ENCODE results near the gene SPAG16. TPM values are rescaled to one million over a fixed set of nuclear protein-coding genes. Genes with fewer than 3 reads are reported as not detected.

The SPAG16 gene
- total and polyA plus RNA-seq, 2 donors, result 32.0 to 45.0 TPM

- Histone ChIP-seq H3K9me3 (ENCODE audit: control insufficient read depth in 2 of 2, insufficient read depth in 1 of 2, low read length in 1 of 2) (no peaks in the 10 kb centered on the region), H3K27ac (ENCODE audit: low read depth in 1 of 2, low read length in 1 of 2) (no peak overlapping the region), H3K36me3 (ENCODE audit: control insufficient read depth in 2 of 2, insufficient read depth in 2 of 2, low read length in 1 of 2) (no peaks in the 10 kb centered on the region), H3K4me1 (ENCODE audit: control insufficient read depth in 2 of 2, insufficient read depth in 2 of 2, low read length in 2 of 2) (no peaks in the 10 kb centered on the region), H3K4me3 (ENCODE audit: low read length in 2 of 2) (no peak overlapping the region), H3K27me3 (ENCODE audit: control insufficient read depth in 2 of 2, insufficient read depth in 1 of 2, low read length in 1 of 2) (no peaks in the 10 kb centered on the region)
- no peak for DNase-seq (ENCODE audit: low read depth in 6 of 9, low spot score in 9 of 9)
- 90% methylated on average over 7 of the region's 7 CpGs for WGBS
Measured at GRCh38 chr2:213862407-213863076, 578.3 kb downstream of the SPAG16 start.

GRCh38 chr2:213863541-213863940 lies 579.3 kb downstream of the SPAG16 start:
- 86% methylated on average over 3 of the region's 3 CpGs for WGBS
- Histone ChIP-seq H3K36me3 (ENCODE audit: control insufficient read depth in 2 of 2, insufficient read depth in 2 of 2, low read length in 1 of 2) (no peaks in the 10 kb centered on the region), H3K4me1 (ENCODE audit: control insufficient read depth in 2 of 2, insufficient read depth in 2 of 2, low read length in 2 of 2) (no peaks in the 10 kb centered on the region), H3K9me3 (ENCODE audit: control insufficient read depth in 2 of 2, insufficient read depth in 1 of 2, low read length in 1 of 2) (no peaks in the 10 kb centered on the region), H3K27me3 (ENCODE audit: control insufficient read depth in 2 of 2, insufficient read depth in 1 of 2, low read length in 1 of 2) (no peaks in the 10 kb centered on the region), H3K27ac (ENCODE audit: low read depth in 1 of 2, low read length in 1 of 2) (no peak overlapping the region), H3K4me3 (ENCODE audit: low read length in 2 of 2) (no peak overlapping the region)
- no peak for DNase-seq (ENCODE audit: low read depth in 6 of 9, low spot score in 9 of 9)

- Histone ChIP-seq H3K36me3 (ENCODE audit: control insufficient read depth in 2 of 2, insufficient read depth in 2 of 2, low read length in 1 of 2) (no peaks in the 10 kb centered on the region), H3K27ac (ENCODE audit: low read depth in 1 of 2, low read length in 1 of 2) (no peak overlapping the region), H3K4me1 (ENCODE audit: control insufficient read depth in 2 of 2, insufficient read depth in 2 of 2, low read length in 2 of 2) (no peaks in the 10 kb centered on the region), H3K4me3 (ENCODE audit: low read length in 2 of 2) (no peak overlapping the region), H3K27me3 (ENCODE audit: control insufficient read depth in 2 of 2, insufficient read depth in 1 of 2, low read length in 1 of 2) (no peaks in the 10 kb centered on the region), H3K9me3 (ENCODE audit: control insufficient read depth in 2 of 2, insufficient read depth in 1 of 2, low read length in 1 of 2) (no peaks in the 10 kb centered on the region)
- DNase-seq (ENCODE audit: low read depth in 6 of 9, low spot score in 9 of 9), result no peak
- 61% methylated on average over 1 of the region's 1 CpG for WGBS
Measured at GRCh38 chr2:213868526-213868925, 584.3 kb downstream of the SPAG16 start.

- no peak for DNase-seq (ENCODE audit: low read depth in 6 of 9, low spot score in 9 of 9)
- H3K4me1 ChIP-seq (ENCODE audit: control insufficient read depth in 2 of 2, insufficient read depth in 2 of 2, low read length in 2 of 2), result no peaks in the 10 kb centered on the region
- no peak overlapping the region for H3K27ac ChIP-seq (ENCODE audit: low read depth in 1 of 2, low read length in 1 of 2)
- no peak overlapping the region for H3K4me3 ChIP-seq (ENCODE audit: low read length in 2 of 2)
- H3K9me3 ChIP-seq (ENCODE audit: control insufficient read depth in 2 of 2, insufficient read depth in 1 of 2, low read length in 1 of 2), result no peaks in the 10 kb centered on the region
- no peaks in the 10 kb centered on the region for H3K36me3 ChIP-seq (ENCODE audit: control insufficient read depth in 2 of 2, insufficient read depth in 2 of 2, low read length in 1 of 2)
- 82% methylated on average over 3 of the region's 3 CpGs for WGBS
- no peaks in the 10 kb centered on the region for H3K27me3 ChIP-seq (ENCODE audit: control insufficient read depth in 2 of 2, insufficient read depth in 1 of 2, low read length in 1 of 2)
Measured at GRCh38 chr2:213885485-213885884, 601.2 kb downstream of the SPAG16 start.

GRCh38 chr2:213914510-213914909 lies 630.2 kb downstream of the SPAG16 start:
- H3K4me1 ChIP-seq (ENCODE audit: control insufficient read depth in 2 of 2, insufficient read depth in 2 of 2, low read length in 2 of 2), result no peaks in the 10 kb centered on the region
- no peaks in the 10 kb centered on the region for H3K9me3 ChIP-seq (ENCODE audit: control insufficient read depth in 2 of 2, insufficient read depth in 1 of 2, low read length in 1 of 2)
- 0% methylated on average over 1 of the region's 1 CpG for WGBS
- no peak overlapping the region for H3K4me3 ChIP-seq (ENCODE audit: low read length in 2 of 2)
- no peak for DNase-seq (ENCODE audit: low read depth in 6 of 9, low spot score in 9 of 9)
- H3K27ac ChIP-seq (ENCODE audit: low read depth in 1 of 2, low read length in 1 of 2), result no peak overlapping the region
- H3K27me3 ChIP-seq (ENCODE audit: control insufficient read depth in 2 of 2, insufficient read depth in 1 of 2, low read length in 1 of 2), result no peaks in the 10 kb centered on the region
- H3K36me3 ChIP-seq (ENCODE audit: control insufficient read depth in 2 of 2, insufficient read depth in 2 of 2, low read length in 1 of 2), result no peaks in the 10 kb centered on the region

DNA sequence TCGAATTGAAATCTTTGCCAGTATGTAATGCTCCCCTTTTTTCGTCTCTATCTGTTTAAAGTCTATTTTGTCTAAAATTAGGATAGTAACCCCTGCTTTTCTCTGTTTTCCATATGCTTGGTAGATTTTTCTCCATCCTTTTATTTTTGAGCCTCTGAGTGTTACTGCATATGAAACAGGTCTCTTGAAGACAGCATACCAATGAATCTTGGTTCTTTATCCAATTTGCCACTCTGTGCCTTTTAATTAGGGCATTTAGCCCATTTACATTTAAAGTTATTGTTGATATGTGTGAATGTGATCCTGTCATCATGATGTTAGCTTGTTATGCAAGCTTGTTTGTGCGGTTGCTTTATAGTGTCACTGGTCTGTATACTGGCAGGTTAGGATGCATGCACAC lies 635.8 kb downstream of the SPAG16 start:
- WGBS, result 83% methylated on average over 3 of the region's 3 CpGs
- H3K4me1 ChIP-seq (ENCODE audit: control insufficient read depth in 2 of 2, insufficient read depth in 2 of 2, low read length in 2 of 2), result no peaks in the 10 kb centered on the region
- DNase-seq (ENCODE audit: low read depth in 6 of 9, low spot score in 9 of 9), result no peak
- no peak overlapping the region for H3K4me3 ChIP-seq (ENCODE audit: low read length in 2 of 2)
- H3K36me3 ChIP-seq (ENCODE audit: control insufficient read depth in 2 of 2, insufficient read depth in 2 of 2, low read length in 1 of 2), result no peaks in the 10 kb centered on the region
- no peaks in the 10 kb centered on the region for H3K27me3 ChIP-seq (ENCODE audit: control insufficient read depth in 2 of 2, insufficient read depth in 1 of 2, low read length in 1 of 2)
- H3K9me3 ChIP-seq (ENCODE audit: control insufficient read depth in 2 of 2, insufficient read depth in 1 of 2, low read length in 1 of 2), result peaks cover 0 to 14% of the 10 kb centered on the region in 2 donors
- no peak overlapping the region for H3K27ac ChIP-seq (ENCODE audit: low read depth in 1 of 2, low read length in 1 of 2)

GRCh38 chr2:213923543-213923942 lies 639.3 kb downstream of the SPAG16 start:
- H3K9me3 ChIP-seq (ENCODE audit: control insufficient read depth in 2 of 2, insufficient read depth in 1 of 2, low read length in 1 of 2), result peaks cover 0 to 14% of the 10 kb centered on the region in 2 donors
- H3K4me3 ChIP-seq (ENCODE audit: low read length in 2 of 2), result no peak overlapping the region
- H3K27me3 ChIP-seq (ENCODE audit: control insufficient read depth in 2 of 2, insufficient read depth in 1 of 2, low read length in 1 of 2), result no peaks in the 10 kb centered on the region
- no peak for DNase-seq (ENCODE audit: low read depth in 6 of 9, low spot score in 9 of 9)
- H3K27ac ChIP-seq (ENCODE audit: low read depth in 1 of 2, low read length in 1 of 2), result no peak overlapping the region
- no peaks in the 10 kb centered on the region for H3K36me3 ChIP-seq (ENCODE audit: control insufficient read depth in 2 of 2, insufficient read depth in 2 of 2, low read length in 1 of 2)
- H3K4me1 ChIP-seq (ENCODE audit: control insufficient read depth in 2 of 2, insufficient read depth in 2 of 2, low read length in 2 of 2), result no peaks in the 10 kb centered on the region
- WGBS, result 92% methylated on average over 3 of the region's 3 CpGs

DNA sequence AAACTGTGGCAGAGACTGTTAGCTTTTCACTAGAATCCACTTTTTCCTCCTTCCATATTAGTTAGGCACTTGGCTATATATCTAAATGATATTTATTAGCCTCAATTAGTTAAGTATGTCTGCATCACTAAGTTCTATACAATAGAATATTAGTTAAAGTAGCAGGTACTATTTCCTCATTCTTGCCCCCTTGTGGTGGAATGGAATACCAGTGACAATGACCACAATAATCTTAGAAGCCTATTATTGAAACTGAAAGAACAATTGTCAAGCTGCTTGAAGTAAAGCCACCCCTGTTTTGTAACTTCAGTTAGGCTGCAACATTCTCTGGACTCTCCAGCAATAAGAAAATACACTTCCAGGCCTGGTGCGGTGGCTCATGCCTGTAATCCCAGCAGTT lies 650.3 kb downstream of the SPAG16 start:
- no peak overlapping the region for H3K27ac ChIP-seq (ENCODE audit: low read depth in 1 of 2, low read length in 1 of 2)
- DNase-seq (ENCODE audit: low read depth in 6 of 9, low spot score in 9 of 9), result peak in 6 of 9 donors; percentile 4 to 51 (median 18)
- H3K9me3 ChIP-seq (ENCODE audit: control insufficient read depth in 2 of 2, insufficient read depth in 1 of 2, low read length in 1 of 2), result no peaks in the 10 kb centered on the region
- no peaks in the 10 kb centered on the region for H3K4me1 ChIP-seq (ENCODE audit: control insufficient read depth in 2 of 2, insufficient read depth in 2 of 2, low read length in 2 of 2)
- WGBS, result 90% methylated on average over 1 of the region's 1 CpG
- H3K36me3 ChIP-seq (ENCODE audit: control insufficient read depth in 2 of 2, insufficient read depth in 2 of 2, low read length in 1 of 2), result no peaks in the 10 kb centered on the region
- H3K27me3 ChIP-seq (ENCODE audit: control insufficient read depth in 2 of 2, insufficient read depth in 1 of 2, low read length in 1 of 2), result no peaks in the 10 kb centered on the region
- H3K4me3 ChIP-seq (ENCODE audit: low read length in 2 of 2), result no peak overlapping the region

DNA sequence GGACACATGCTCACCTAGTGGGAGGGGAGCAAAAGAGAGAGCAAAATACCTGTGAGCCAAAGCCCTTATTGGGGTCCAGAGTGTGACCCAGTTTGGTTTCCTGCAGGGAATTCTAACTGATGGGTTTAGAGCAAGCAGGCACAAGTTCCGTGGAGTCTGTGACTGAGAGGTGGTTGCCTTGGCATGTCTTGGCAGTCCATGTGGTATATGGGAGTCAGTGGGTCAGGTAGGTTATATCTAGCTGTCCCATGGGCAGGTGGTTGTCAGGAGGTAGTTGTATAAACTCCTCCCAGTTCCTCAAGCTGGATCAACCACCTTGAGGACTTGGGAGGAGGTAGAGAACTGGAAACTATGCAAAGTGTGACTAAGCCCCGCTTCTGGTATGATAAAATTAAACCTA lies 673.8 kb downstream of the SPAG16 start:
- Histone ChIP-seq H3K27ac (ENCODE audit: low read depth in 1 of 2, low read length in 1 of 2) (no peak overlapping the region), H3K4me3 (ENCODE audit: low read length in 2 of 2) (no peak overlapping the region), H3K27me3 (ENCODE audit: control insufficient read depth in 2 of 2, insufficient read depth in 1 of 2, low read length in 1 of 2) (no peaks in the 10 kb centered on the region), H3K36me3 (ENCODE audit: control insufficient read depth in 2 of 2, insufficient read depth in 2 of 2, low read length in 1 of 2) (no peaks in the 10 kb centered on the region), H3K4me1 (ENCODE audit: control insufficient read depth in 2 of 2, insufficient read depth in 2 of 2, low read length in 2 of 2) (no peaks in the 10 kb centered on the region), H3K9me3 (ENCODE audit: control insufficient read depth in 2 of 2, insufficient read depth in 1 of 2, low read length in 1 of 2) (no peaks in the 10 kb centered on the region)
- no peak for DNase-seq (ENCODE audit: low read depth in 6 of 9, low spot score in 9 of 9)
- WGBS, result 92% methylated on average over 2 of the region's 2 CpGs

Measured in thymus (tissue), 11 donors.